Esophagus muscularis mucosa (tissue), 4 donors: Measurements from ENCODE around the gene PTH2R.

Experiments used
- EP300 ChIP-seq: sonication (generic); formaldehyde crosslinking; IDR thresholded peaks from one replicate; pipeline ENCODE4 v1.6.1; 2017; ENCODE audit warnings: antibody characterized with exemption
- POLR2AphosphoS5 ChIP-seq, 2 donors: sonication (generic); formaldehyde crosslinking; IDR thresholded peaks; one replicate each; pipeline ENCODE4 v1.6.1; 2017; ENCODE audit warnings: antibody characterized with exemption in 2 of 2
- TF ChIP-seq, protein P1 (sequence below), 3 experiments: fragments of 200-600 bp in 2 of 3; fragments of 450-650 bp in 1 of 3; sonication (generic) in 2 of 3; IDR thresholded peaks; one replicate each; pipeline ENCODE4 v1.5.1; 2017 to 2019; ENCODE audit warnings: antibody characterized with exemption in 3 of 3, mild to moderate bottlenecking in 2 of 3, moderate library complexity in 1 of 3

DNA sequence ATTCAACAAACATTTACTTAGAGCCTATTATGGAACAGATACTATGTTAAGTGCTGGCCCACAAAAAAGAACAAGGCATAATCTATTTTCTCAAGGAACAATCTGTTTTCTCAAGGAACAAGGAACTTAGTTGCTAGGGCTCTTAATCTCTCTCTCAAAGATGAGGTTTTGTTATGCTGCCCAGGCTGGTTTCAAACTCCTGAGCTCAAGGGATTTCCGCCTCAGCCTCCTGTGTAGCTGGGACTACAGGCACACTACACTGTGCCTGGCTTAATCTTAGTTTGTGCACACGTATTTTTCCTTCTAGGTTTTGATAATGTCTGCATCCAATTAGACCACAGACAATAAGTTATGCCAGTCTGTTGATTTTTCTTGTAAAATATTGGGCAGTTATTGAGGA is 89.5 kb downstream of the PTH2R start:
- TF ChIP-seq, protein P1, sequence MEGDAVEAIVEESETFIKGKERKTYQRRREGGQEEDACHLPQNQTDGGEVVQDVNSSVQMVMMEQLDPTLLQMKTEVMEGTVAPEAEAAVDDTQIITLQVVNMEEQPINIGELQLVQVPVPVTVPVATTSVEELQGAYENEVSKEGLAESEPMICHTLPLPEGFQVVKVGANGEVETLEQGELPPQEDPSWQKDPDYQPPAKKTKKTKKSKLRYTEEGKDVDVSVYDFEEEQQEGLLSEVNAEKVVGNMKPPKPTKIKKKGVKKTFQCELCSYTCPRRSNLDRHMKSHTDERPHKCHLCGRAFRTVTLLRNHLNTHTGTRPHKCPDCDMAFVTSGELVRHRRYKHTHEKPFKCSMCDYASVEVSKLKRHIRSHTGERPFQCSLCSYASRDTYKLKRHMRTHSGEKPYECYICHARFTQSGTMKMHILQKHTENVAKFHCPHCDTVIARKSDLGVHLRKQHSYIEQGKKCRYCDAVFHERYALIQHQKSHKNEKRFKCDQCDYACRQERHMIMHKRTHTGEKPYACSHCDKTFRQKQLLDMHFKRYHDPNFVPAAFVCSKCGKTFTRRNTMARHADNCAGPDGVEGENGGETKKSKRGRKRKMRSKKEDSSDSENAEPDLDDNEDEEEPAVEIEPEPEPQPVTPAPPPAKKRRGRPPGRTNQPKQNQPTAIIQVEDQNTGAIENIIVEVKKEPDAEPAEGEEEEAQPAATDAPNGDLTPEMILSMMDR (IDR thresholded peaks at IDR 0.05): no peak
- TF ChIP-seq POLR2AphosphoS5 (IDR thresholded peaks at IDR 0.05) (no peak), EP300 (no peak)
